ENCODE measurements around the gene TMEM178B. TPM values are rescaled to one million over a fixed set of nuclear protein-coding genes. Genes with fewer than 3 reads are reported as not detected.

TMEM178B gene
- total RNA-seq, 4 donors from 2014 or later = 7.7 to 49.9 (median 25.9) TPM

DNA sequence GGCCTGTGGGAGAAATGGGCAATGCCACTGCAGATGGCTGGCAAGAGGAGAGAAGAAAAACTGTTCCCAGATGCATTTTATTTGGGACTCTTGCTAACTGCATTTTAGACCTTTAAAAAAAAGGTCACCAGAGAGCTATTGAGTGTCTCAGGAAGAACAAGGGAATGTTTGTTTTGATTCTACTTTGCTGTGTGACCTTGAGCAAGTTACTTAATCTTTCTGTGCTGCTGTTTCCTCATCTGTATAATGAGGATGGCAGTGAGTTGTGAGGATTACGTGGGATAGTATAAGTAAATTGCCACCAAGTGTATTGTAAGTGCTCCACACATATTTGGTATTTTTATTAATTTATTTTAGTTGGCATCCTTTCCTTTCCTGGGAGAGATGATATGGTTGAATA, 335.4 kb downstream of the TMEM178B start:
- Histone ChIP-seq H3K27me3 (no peaks in the 10 kb centered on the region), H3K4me3 (replicated peaks in 1 of 3) (no peak overlapping the region), H3K36me3 (no peaks in the 10 kb centered on the region), H3K4me1 (no peaks in the 10 kb centered on the region), H3K27ac (no peak overlapping the region), H3K9me3 (no peaks in the 10 kb centered on the region)
- no peak for DNase-seq
- WGBS, 2 donors = 73 to 87% methylated on average over 1 of the region's 1 CpG
- intact Hi-C loops (cut with DNase I) = no loop called here
- TF ChIP-seq POLR2A (IDR thresholded peaks at IDR 0.05) = no peak

DNA sequence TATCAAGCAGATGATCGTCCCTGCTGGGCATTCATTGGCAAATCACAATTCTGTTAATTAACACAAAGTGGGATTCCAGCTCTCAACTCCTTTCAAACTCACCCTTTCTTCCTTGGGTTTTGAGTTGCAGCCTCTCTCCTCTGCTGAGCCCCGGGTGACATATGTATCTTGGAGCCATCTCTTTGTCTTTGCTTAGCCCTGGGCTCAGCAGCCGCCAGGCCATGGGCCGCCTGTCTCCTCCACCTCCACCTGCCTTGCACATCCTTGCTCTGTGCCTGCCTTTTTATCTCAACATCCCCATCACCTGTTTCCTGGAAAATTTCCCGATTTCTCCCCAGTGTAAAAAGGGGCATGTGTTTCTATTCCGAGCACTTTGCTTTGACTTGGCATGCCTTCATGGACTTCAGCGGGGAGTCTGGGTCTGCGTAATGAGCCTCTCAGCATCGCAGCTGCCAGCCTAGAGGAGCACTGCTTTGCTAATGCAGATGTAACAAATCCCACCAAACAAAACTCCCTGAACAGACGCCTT, 336.0 kb downstream of the TMEM178B start:
- no peaks in the 10 kb centered on the region for H3K27me3 ChIP-seq
- H3K4me1 ChIP-seq = no peaks in the 10 kb centered on the region
- no peak for DNase-seq
- intact Hi-C loops (cut with DNase I) = no loop called here
- H3K4me3 ChIP-seq (replicated peaks in 1 of 3) = no peak overlapping the region
- H3K27ac ChIP-seq = no peak overlapping the region
- no peaks in the 10 kb centered on the region for H3K36me3 ChIP-seq
- TF ChIP-seq, protein P1, sequence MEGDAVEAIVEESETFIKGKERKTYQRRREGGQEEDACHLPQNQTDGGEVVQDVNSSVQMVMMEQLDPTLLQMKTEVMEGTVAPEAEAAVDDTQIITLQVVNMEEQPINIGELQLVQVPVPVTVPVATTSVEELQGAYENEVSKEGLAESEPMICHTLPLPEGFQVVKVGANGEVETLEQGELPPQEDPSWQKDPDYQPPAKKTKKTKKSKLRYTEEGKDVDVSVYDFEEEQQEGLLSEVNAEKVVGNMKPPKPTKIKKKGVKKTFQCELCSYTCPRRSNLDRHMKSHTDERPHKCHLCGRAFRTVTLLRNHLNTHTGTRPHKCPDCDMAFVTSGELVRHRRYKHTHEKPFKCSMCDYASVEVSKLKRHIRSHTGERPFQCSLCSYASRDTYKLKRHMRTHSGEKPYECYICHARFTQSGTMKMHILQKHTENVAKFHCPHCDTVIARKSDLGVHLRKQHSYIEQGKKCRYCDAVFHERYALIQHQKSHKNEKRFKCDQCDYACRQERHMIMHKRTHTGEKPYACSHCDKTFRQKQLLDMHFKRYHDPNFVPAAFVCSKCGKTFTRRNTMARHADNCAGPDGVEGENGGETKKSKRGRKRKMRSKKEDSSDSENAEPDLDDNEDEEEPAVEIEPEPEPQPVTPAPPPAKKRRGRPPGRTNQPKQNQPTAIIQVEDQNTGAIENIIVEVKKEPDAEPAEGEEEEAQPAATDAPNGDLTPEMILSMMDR (IDR thresholded peaks at IDR 0.05) = no peak
- no peak for TF ChIP-seq POLR2A (IDR thresholded peaks at IDR 0.05)
- WGBS, 2 donors = 48 to 60% methylated on average over 10 of the region's 10 CpGs
- H3K9me3 ChIP-seq = no peaks in the 10 kb centered on the region

DNA sequence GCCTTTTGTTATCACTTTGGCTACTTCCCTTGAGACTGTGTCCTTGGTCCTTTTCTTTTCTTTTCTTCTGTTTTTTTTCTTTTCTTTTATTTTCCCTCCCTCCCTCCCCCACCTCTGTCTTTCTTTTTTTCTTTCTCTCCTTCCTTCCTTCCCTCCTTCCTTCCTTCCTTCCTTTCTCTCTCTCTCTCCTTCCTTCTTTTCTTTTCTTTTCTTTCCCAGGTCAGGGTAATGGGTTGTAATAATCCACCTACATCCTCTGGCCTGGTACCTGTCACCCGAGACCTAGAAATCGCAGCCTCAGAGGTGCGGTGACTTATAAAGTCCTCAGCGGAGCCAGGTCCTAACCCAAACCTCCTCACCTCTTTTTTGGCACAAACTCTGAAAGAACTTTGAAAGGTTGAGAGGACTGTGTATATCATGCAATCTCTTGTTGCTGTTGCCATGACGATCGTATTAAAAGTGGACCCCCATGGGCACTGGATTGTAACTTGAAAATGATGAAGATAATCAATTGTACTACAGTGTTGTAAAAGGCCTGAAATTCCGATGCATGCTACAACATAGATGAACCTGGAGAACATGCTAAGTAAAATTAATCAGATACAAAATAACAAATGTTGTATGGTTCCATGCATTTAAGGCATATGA, 336.6 kb downstream of the TMEM178B start:
- no peak overlapping the region for H3K4me3 ChIP-seq (replicated peaks in 1 of 3)
- no peaks in the 10 kb centered on the region for H3K4me1 ChIP-seq
- no peak overlapping the region for H3K27ac ChIP-seq
- H3K27me3 ChIP-seq = no peaks in the 10 kb centered on the region
- TF ChIP-seq POLR2A (IDR thresholded peaks at IDR 0.05) = no peak
- TF ChIP-seq, protein P1 (IDR thresholded peaks at IDR 0.05) = no peak
- intact Hi-C loops (cut with DNase I) = no loop called here
- DNase-seq = no peak
- H3K36me3 ChIP-seq = no peaks in the 10 kb centered on the region
- 87 to 92% methylated on average over 7 of the region's 7 CpGs for WGBS, 2 donors
- H3K9me3 ChIP-seq = no peaks in the 10 kb centered on the region

DNA sequence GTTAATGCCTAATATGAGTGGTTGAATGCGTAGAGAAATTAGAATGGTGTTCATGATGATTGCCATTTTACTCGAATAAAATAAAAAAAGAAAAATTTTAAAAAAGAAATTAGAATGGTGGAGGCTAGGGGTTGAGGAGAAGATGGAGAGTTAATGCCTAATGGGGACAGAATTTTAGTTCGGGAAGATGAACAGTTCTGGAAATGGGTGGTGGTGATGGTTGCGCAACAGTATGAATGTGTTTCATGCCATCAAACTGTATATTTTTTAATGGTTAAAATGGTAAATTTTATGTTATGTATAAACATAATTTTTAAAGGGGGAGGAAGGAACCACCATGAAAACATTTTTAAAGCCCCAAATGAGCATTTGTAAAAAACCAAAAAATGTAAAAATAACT, 337.3 kb downstream of the TMEM178B start:
- no peaks in the 10 kb centered on the region for H3K27me3 ChIP-seq
- 92 to 94% methylated on average over 4 of the region's 4 CpGs for WGBS, 2 donors
- no peak overlapping the region for H3K27ac ChIP-seq
- H3K4me3 ChIP-seq (replicated peaks in 1 of 3) = no peak overlapping the region
- H3K9me3 ChIP-seq = no peaks in the 10 kb centered on the region
- intact Hi-C loops (cut with DNase I) = no loop called here
- DNase-seq = no peak
- TF ChIP-seq, protein P1 (IDR thresholded peaks at IDR 0.05) = no peak
- no peak for TF ChIP-seq POLR2A (IDR thresholded peaks at IDR 0.05)
- no peaks in the 10 kb centered on the region for H3K36me3 ChIP-seq
- H3K4me1 ChIP-seq = no peaks in the 10 kb centered on the region

DNA sequence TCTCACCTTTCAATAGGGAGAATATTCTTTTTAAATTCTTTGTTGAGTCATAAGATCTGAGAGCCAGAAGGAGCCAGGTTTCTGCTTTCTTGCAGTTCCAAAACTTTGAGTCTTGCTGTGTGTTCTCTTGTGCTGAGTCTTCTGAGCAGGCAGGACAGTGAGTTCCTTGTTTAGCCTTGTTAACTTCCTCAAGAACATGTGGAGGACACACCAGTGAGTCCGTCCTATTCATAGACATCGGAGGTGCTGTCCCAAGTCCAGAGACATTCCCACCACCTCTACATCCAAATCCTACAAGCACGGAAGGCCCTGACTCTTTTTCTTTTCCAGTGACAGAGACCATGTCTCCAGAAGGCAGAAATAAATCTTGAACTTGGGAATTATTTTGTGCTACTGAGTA, 342.1 kb downstream of the TMEM178B start:
- TF ChIP-seq, protein P1 (IDR thresholded peaks at IDR 0.05) = no peak
- no peak for TF ChIP-seq POLR2A (IDR thresholded peaks at IDR 0.05)
- Histone ChIP-seq H3K9me3 (no peaks in the 10 kb centered on the region), H3K36me3 (no peaks in the 10 kb centered on the region), H3K4me1 (peaks cover 0 to 6% of the 10 kb centered on the region in 2 donors), H3K27me3 (no peaks in the 10 kb centered on the region), H3K4me3 (replicated peaks in 1 of 3) (no peak overlapping the region), H3K27ac (no peak overlapping the region)
- intact Hi-C loops (cut with DNase I) = no loop called here
- 78 to 88% methylated on average over 3 of the region's 3 CpGs for WGBS, 2 donors
- DNase-seq = no peak

Measured in thyroid gland (tissue), 4 donors.